Measurements from ENCODE around the gene INF2. TPM values are rescaled to one million over a fixed set of nuclear protein-coding genes. Genes with fewer than 3 reads are reported as not detected.

Gene INF2
- total RNA-seq, 1 donor from 2014 or later: 126 TPM

- no peak for DNase-seq (ENCODE audit: low read depth)
- Mint-ChIP-seq H3K4me1 (ENCODE audit: low read depth, unreplicated experiment) (peaks cover 15% of the 10 kb centered on the region), H3K27ac (ENCODE audit: unreplicated experiment) (no peak overlapping the region), H3K9me3 (ENCODE audit: unreplicated experiment) (no peaks in the 10 kb centered on the region), H3K36me3 (ENCODE audit: low read depth, unreplicated experiment) (no peaks in the 10 kb centered on the region), H3K4me3 (ENCODE audit: unreplicated experiment) (peak overlapping the region; percentile 50), H3K27me3 (ENCODE audit: low read depth, unreplicated experiment) (no peaks in the 10 kb centered on the region)
- Histone ChIP-seq H3K27ac (ENCODE audit: low read depth, low read length) (peak overlapping the region; percentile 33), H3K4me2 (ENCODE audit: low read length) (peak overlapping the region; percentile 85), H2AFZ (ENCODE audit: low read depth, low read length) (peak overlapping the region; percentile 75), H3K9ac (ENCODE audit: low read length) (peak overlapping the region; percentile 36), H3K4me3 (ENCODE audit: insufficient read depth, low read depth, low read length) (peak overlapping the region; percentile 41), H3K36me3 (ENCODE audit: insufficient read depth, low read length) (no peaks in the 10 kb centered on the region), H3K79me2 (ENCODE audit: insufficient read depth, low read length) (peaks cover 40% of the 10 kb centered on the region), H3K9me3 (ENCODE audit: insufficient read depth, low read depth, low read length) (no peaks in the 10 kb centered on the region), H4K20me1 (ENCODE audit: insufficient read depth, low read length) (peaks cover 38% of the 10 kb centered on the region), H3K27me3 (ENCODE audit: insufficient read depth, low read length) (no peaks in the 10 kb centered on the region), H3K4me1 (ENCODE audit: insufficient read depth, low read length) (peaks cover 44% of the 10 kb centered on the region)
- no peak for FAIRE-seq
- no peak for TF ChIP-seq EZH2 (IDR thresholded peaks at IDR 0.05; ENCODE audit: insufficient read depth, low read length)
- TF ChIP-seq CTCF (IDR thresholded peaks at IDR 0.05; ENCODE audit: insufficient read depth, low read depth, low read length): no peak
These were observed 811 bp upstream of the INF2 start for GRCh38 chr14:104688505-104689108.

GRCh38 chr14:104689881-104690711 lies 678 bp downstream of the INF2 start:
- H3K79me2 ChIP-seq (ENCODE audit: insufficient read depth, low read length): peaks cover 55% of the 10 kb centered on the region
- peak overlapping the region; percentile 91 for H3K4me2 ChIP-seq (ENCODE audit: low read length)
- H3K4me1 ChIP-seq (ENCODE audit: insufficient read depth, low read length): peaks cover 55% of the 10 kb centered on the region
- DNase-seq (ENCODE audit: low read depth): no peak
- peak overlapping the region; percentile 88 for H3K9ac ChIP-seq (ENCODE audit: low read length)
- Mint-ChIP-seq H3K4me3 (ENCODE audit: unreplicated experiment) (peak overlapping the region; percentile 85), H3K27ac (ENCODE audit: unreplicated experiment) (no peak overlapping the region), H3K36me3 (ENCODE audit: low read depth, unreplicated experiment) (peaks cover 4% of the 10 kb centered on the region), H3K9me3 (ENCODE audit: unreplicated experiment) (no peaks in the 10 kb centered on the region), H3K27me3 (ENCODE audit: low read depth, unreplicated experiment) (no peaks in the 10 kb centered on the region), H3K4me1 (ENCODE audit: low read depth, unreplicated experiment) (peaks cover 13% of the 10 kb centered on the region)
- peak overlapping the region; percentile 89 for H3K4me3 ChIP-seq (ENCODE audit: insufficient read depth, low read depth, low read length)
- H3K27me3 ChIP-seq (ENCODE audit: insufficient read depth, low read length): no peaks in the 10 kb centered on the region
- H3K27ac ChIP-seq (ENCODE audit: low read depth, low read length): peak overlapping the region; percentile 60
- H3K9me3 ChIP-seq (ENCODE audit: insufficient read depth, low read depth, low read length): no peaks in the 10 kb centered on the region
- no peak for TF ChIP-seq EZH2 (IDR thresholded peaks at IDR 0.05; ENCODE audit: insufficient read depth, low read length)
- TF ChIP-seq CTCF (IDR thresholded peaks at IDR 0.05; ENCODE audit: insufficient read depth, low read depth, low read length): no peak
- peaks cover 52% of the 10 kb centered on the region for H4K20me1 ChIP-seq (ENCODE audit: insufficient read depth, low read length)
- H2AFZ ChIP-seq (ENCODE audit: low read depth, low read length): peak overlapping the region; percentile 34
- H3K36me3 ChIP-seq (ENCODE audit: insufficient read depth, low read length): no peaks in the 10 kb centered on the region
- FAIRE-seq: no peak
